Panc1 (cell line): ENCODE data around the gene LRP4.

Experiments
- CTCF ChIP-seq: fragments of 450-650 bp; IDR thresholded peaks from 2 replicates; pipeline ENCODE4 v1.5.1; 2017; ENCODE audit warnings: mild to moderate bottlenecking
- POLR2AphosphoS5 ChIP-seq: IDR thresholded peaks from 2 replicates; pipeline ENCODE4 v1.6.1; 2012; ENCODE audit warnings: mild to moderate bottlenecking, low read depth, low read length, moderate library complexity
- SIN3A ChIP-seq: IDR thresholded peaks from 2 replicates; pipeline ENCODE4 v1.6.1; 2012; ENCODE audit warnings: low read depth, mild to moderate bottlenecking, low read length, moderate library complexity, borderline replicate concordance; ENCODE audit not compliant: insufficient read depth
- TCF7L2 ChIP-seq: IDR thresholded peaks from 2 replicates; pipeline ENCODE4 v1.6.1; 2011; ENCODE audit warnings: mild to moderate bottlenecking, low read depth, low read length, inconsistent platforms

DNA sequence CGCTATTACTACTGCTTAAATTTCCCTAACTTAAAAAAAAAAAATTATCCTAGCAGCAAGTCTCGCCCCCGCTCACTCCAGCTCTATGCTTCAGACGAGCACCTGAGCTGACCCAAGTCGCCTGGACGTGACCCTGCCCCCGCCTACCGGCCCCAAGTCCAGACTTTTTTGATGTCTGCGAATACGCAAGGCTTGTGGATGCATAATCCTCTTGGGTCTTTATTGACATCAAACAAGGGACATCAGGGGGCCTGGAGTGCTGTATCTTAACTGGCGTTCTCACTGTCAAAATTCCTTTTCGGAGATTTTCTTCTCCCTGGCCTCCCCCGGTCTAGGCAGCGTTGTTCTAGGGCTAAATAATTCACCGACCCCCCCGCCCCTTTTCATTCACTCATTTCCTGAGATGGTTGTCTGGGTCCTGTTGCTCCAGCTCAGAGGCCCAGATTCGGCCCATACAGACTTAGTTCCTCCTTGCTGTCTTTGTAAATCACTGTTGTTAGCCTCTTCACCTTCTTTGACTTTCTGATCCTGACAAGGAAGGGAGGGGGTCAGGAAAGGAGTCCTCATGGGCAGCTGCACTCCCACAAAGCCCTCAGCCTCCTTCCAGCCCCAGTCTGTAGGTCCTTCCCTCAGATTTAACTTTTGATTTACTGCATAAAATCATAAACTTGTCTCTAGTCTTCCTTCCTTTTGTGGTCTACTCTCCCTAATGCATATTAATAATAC is 601 bp upstream of the LRP4 start:
- TF ChIP-seq CTCF: no peak
- no peak for TF ChIP-seq POLR2AphosphoS5
- TF ChIP-seq SIN3A: no peak
- no peak for TF ChIP-seq TCF7L2
